ENCODE measurements around the gene ZFY. TPM values are rescaled to one million over a fixed set of nuclear protein-coding genes. Genes with fewer than 3 reads are reported as not detected.

Gene ZFY
- total RNA-seq, result 10 to 100 TPM in 2 of 4 donors, not detected in 2; 14.2 to 16.4 TPM

GRCh38 chrY:2934861-2935715 lies at the start of gene ZFY:
Gene ZFY (plus strand): TSS chrY:2935381. CDS start chrY:2953937, 18,556 bp downstream.
- H3K4me3 ChIP-seq, result peak within 1 kb of the TSS; percentile 61
- H3K4me1 ChIP-seq, result peaks cover 16% of the 10 kb centered on the region
- TF ChIP-seq POLR2A (IDR thresholded peaks at IDR 0.05) (no peak), POLR2AphosphoS5 (IDR thresholded peaks at IDR 0.05) (peak in 1 of 3 donors; percentile 31)
- H3K27me3 ChIP-seq, result no peaks in the 10 kb centered on the region
- no peaks in the 10 kb centered on the region for H3K9me3 ChIP-seq
- no CpG with 5 or more reads among the region's 91 CpGs for WGBS
- H3K27ac ChIP-seq, result peak within 1 kb of the TSS; percentile 99
- H3K36me3 ChIP-seq, result no peaks in the 10 kb centered on the region
- DNase-seq (ENCODE audit: low spot score in 2 of 2), result peak in 1 of 2 donors; percentile 80

- Histone ChIP-seq H3K27ac (no peak overlapping the region), H3K4me1 (no peaks in the 10 kb centered on the region), H3K9me3 (no peaks in the 10 kb centered on the region), H3K27me3 (no peaks in the 10 kb centered on the region), H3K36me3 (no peaks in the 10 kb centered on the region), H3K4me3 (no peak overlapping the region)
- no peak for DNase-seq (ENCODE audit: low spot score in 2 of 2)
- TF ChIP-seq POLR2A (IDR thresholded peaks at IDR 0.05) (no peak), POLR2AphosphoS5 (IDR thresholded peaks at IDR 0.05) (no peak), EP300 (IDR thresholded peaks at IDR 0.05) (no peak), CTCF (IDR thresholded peaks at IDR 0.05) (no peak)
- no CpG with 5 or more reads among the region's 3 CpGs for WGBS
Observed at GRCh38 chrY:2885880-2886279, 49.3 kb upstream of the ZFY start.

GRCh38 chrY:2887386-2887785 lies 47.8 kb upstream of the ZFY start:
- no peak overlapping the region for H3K4me3 ChIP-seq
- H3K27me3 ChIP-seq, result no peaks in the 10 kb centered on the region
- no peaks in the 10 kb centered on the region for H3K4me1 ChIP-seq
- H3K36me3 ChIP-seq, result no peaks in the 10 kb centered on the region
- no peak for DNase-seq (ENCODE audit: low spot score in 2 of 2)
- no peak for TF ChIP-seq POLR2AphosphoS5 (IDR thresholded peaks at IDR 0.05)
- no peak for TF ChIP-seq EP300 (IDR thresholded peaks at IDR 0.05)
- TF ChIP-seq CTCF (IDR thresholded peaks at IDR 0.05), result no peak
- TF ChIP-seq POLR2A (IDR thresholded peaks at IDR 0.05), result no peak
- no peak overlapping the region for H3K27ac ChIP-seq
- no peaks in the 10 kb centered on the region for H3K9me3 ChIP-seq
- WGBS, result no CpG with 5 or more reads among the region's 5 CpGs

GRCh38 chrY:2887955-2888354 lies 47.2 kb upstream of the ZFY start:
- H3K36me3 ChIP-seq, result no peaks in the 10 kb centered on the region
- no peak overlapping the region for H3K27ac ChIP-seq
- no peaks in the 10 kb centered on the region for H3K9me3 ChIP-seq
- H3K27me3 ChIP-seq, result no peaks in the 10 kb centered on the region
- DNase-seq (ENCODE audit: low spot score in 2 of 2), result no peak
- TF ChIP-seq CTCF (IDR thresholded peaks at IDR 0.05) (no peak), EP300 (IDR thresholded peaks at IDR 0.05) (no peak), POLR2AphosphoS5 (IDR thresholded peaks at IDR 0.05) (no peak), POLR2A (IDR thresholded peaks at IDR 0.05) (no peak)
- H3K4me1 ChIP-seq, result no peaks in the 10 kb centered on the region
- WGBS, result no CpG with 5 or more reads among the region's 3 CpGs
- no peak overlapping the region for H3K4me3 ChIP-seq

GRCh38 chrY:2893471-2893870 lies 41.7 kb upstream of the ZFY start:
- H3K4me1 ChIP-seq, result no peaks in the 10 kb centered on the region
- no peak overlapping the region for H3K4me3 ChIP-seq
- TF ChIP-seq CTCF (IDR thresholded peaks at IDR 0.05) (no peak), POLR2AphosphoS5 (IDR thresholded peaks at IDR 0.05) (no peak), EP300 (IDR thresholded peaks at IDR 0.05) (no peak), POLR2A (IDR thresholded peaks at IDR 0.05) (no peak)
- no peak for DNase-seq (ENCODE audit: low spot score in 2 of 2)
- H3K9me3 ChIP-seq, result no peaks in the 10 kb centered on the region
- H3K36me3 ChIP-seq, result no peaks in the 10 kb centered on the region
- H3K27ac ChIP-seq, result no peak overlapping the region
- H3K27me3 ChIP-seq, result no peaks in the 10 kb centered on the region
- WGBS, result no CpG with 5 or more reads among the region's 1 CpG

Data from suprapubic skin (tissue), 4 donors.